ENCODE measurements around the gene CCT4.
"Not testable (repeated sequence)": the region's sequence is repeated elsewhere in the genome, so short reads cannot be mapped to it uniquely, and the experiment has no call there.

Gene CCT4

DNA sequence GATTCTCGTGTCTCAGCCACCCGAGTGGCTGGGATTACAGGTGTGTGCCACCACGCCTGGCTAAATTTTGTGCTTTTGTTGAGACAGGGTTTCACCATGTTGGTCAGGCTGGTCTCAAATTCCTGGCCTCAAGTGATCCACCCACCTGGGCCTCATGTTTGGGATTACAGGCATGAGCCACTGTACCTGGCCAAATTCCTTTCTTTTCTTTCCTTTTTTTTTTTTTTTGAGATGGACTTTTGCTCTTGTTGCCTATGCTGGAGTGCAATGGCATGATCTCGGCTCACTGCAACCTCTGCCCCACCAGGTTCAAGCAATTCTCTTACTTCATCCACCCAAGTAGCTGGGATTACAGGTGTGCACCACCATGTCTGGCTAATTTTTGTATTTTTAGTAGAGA is 26.3 kb upstream of the CCT4 start:
- H3K27ac ChIP-seq (ENCODE audit: low read length, poor library complexity, severe bottlenecking); H4K91ac ChIP-seq (ENCODE audit: low read length); H2BK15ac ChIP-seq (ENCODE audit: low read depth, poor library complexity, severe bottlenecking); H2BK120ac ChIP-seq (ENCODE audit: low read depth, low read length); H3K9me3 ChIP-seq (ENCODE audit: control insufficient read depth, low read length); H2BK12ac ChIP-seq (ENCODE audit: low read length in 2 of 2); H4K8ac ChIP-seq (ENCODE audit: low read length); H3K18ac ChIP-seq (ENCODE audit: low read depth in 1 of 2, low read length in 2 of 2); H3K23ac ChIP-seq (ENCODE audit: low read length in 2 of 2); DNase-seq; H3K4me3 ChIP-seq (ENCODE audit: insufficient read depth in 1 of 2, low read depth in 1 of 2, low read length in 2 of 2); H3K36me3 ChIP-seq (ENCODE audit: control insufficient read depth in 1 of 2, insufficient read depth in 2 of 2, low read depth in 1 of 2, low read length in 2 of 2); H2AK5ac ChIP-seq (ENCODE audit: low read length, severe bottlenecking); H3K27me3 ChIP-seq (ENCODE audit: control insufficient read depth in 1 of 2, insufficient read depth in 1 of 2, low read length in 2 of 2); H3K4ac ChIP-seq (ENCODE audit: low read depth in 1 of 2, low read length in 2 of 2); H2AFZ ChIP-seq (ENCODE audit: low read depth, low read length); H3K4me1 ChIP-seq (ENCODE audit: control insufficient read depth, insufficient read depth, low read depth, low read length); H3K14ac ChIP-seq (ENCODE audit: low read length in 2 of 2); H3K4me2 ChIP-seq (ENCODE audit: low read length, poor library complexity, severe bottlenecking); H3K9ac ChIP-seq (ENCODE audit: low read length); H2BK5ac ChIP-seq (ENCODE audit: low read depth, low read length, poor library complexity, severe bottlenecking): not testable (repeated sequence)
- H3K79me1 ChIP-seq (replicated peaks; ENCODE audit: low read length, poor library complexity, severe bottlenecking), result peaks cover 20% of the 10 kb centered on the region
- WGBS, result 98% methylated on average over 3 of the region's 4 CpGs

DNA sequence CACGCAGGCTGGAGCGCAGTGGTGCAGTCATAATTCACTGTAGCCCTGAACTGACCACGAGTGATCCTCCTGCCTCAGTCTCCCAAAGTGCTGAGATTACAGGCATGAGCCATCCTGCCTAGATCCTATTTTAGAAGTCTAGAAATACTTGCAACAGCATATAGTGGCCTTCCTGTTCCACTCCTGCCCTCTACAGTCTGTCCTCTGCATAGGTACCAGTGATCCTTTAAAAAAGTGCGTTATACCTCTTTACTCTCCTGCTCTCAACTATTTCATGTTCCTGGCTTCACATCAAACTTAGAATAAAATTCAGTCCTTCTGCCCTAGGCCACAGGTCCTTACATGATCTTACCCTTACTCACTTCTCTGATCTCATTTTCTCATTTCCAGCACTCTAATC is 23.1 kb upstream of the CCT4 start:
- no peak overlapping the region for H3K23ac ChIP-seq (ENCODE audit: low read length in 2 of 2)
- H3K4me3 ChIP-seq (ENCODE audit: insufficient read depth in 1 of 2, low read depth in 1 of 2, low read length in 2 of 2), result no peak overlapping the region
- H4K91ac ChIP-seq (ENCODE audit: low read length), result no peak overlapping the region
- no peak overlapping the region for H2BK120ac ChIP-seq (ENCODE audit: low read depth, low read length)
- no peaks in the 10 kb centered on the region for H3K27me3 ChIP-seq (ENCODE audit: control insufficient read depth in 1 of 2, insufficient read depth in 1 of 2, low read length in 2 of 2)
- H2AFZ ChIP-seq (ENCODE audit: low read depth, low read length), result no peak overlapping the region
- H3K36me3 ChIP-seq (ENCODE audit: control insufficient read depth in 1 of 2, insufficient read depth in 2 of 2, low read depth in 1 of 2, low read length in 2 of 2), result peaks cover 0 to 5% of the 10 kb centered on the region in 2 experiments
- H3K79me1 ChIP-seq (replicated peaks; ENCODE audit: low read length, poor library complexity, severe bottlenecking), result peaks cover 22% of the 10 kb centered on the region
- no peaks in the 10 kb centered on the region for H3K4me1 ChIP-seq (ENCODE audit: control insufficient read depth, insufficient read depth, low read depth, low read length)
- H3K4ac ChIP-seq (ENCODE audit: low read depth in 1 of 2, low read length in 2 of 2), result no peak overlapping the region
- DNase-seq, result no peak
- no peak overlapping the region for H4K8ac ChIP-seq (ENCODE audit: low read length)
- H3K9me3 ChIP-seq (ENCODE audit: control insufficient read depth, low read length), result no peaks in the 10 kb centered on the region
- no peak overlapping the region for H3K18ac ChIP-seq (ENCODE audit: low read depth in 1 of 2, low read length in 2 of 2)
- H3K27ac ChIP-seq (ENCODE audit: low read length, poor library complexity, severe bottlenecking), result no peak overlapping the region
- no peak overlapping the region for H2BK12ac ChIP-seq (ENCODE audit: low read length in 2 of 2)
- WGBS, result 93% methylated on average over 4 of the region's 4 CpGs
- H3K9ac ChIP-seq (ENCODE audit: low read length), result no peak overlapping the region
- no peak overlapping the region for H3K4me2 ChIP-seq (ENCODE audit: low read length, poor library complexity, severe bottlenecking)
- no peak overlapping the region for H2AK5ac ChIP-seq (ENCODE audit: low read length, severe bottlenecking)
- no peak overlapping the region for H2BK15ac ChIP-seq (ENCODE audit: low read depth, poor library complexity, severe bottlenecking)
- H3K14ac ChIP-seq (ENCODE audit: low read length in 2 of 2), result no peak overlapping the region
- H2BK5ac ChIP-seq (ENCODE audit: low read depth, low read length, poor library complexity, severe bottlenecking), result no peak overlapping the region

GRCh38 chr2:61910603-61911002 is 22.1 kb upstream of the CCT4 start:
- no peaks in the 10 kb centered on the region for H3K4me1 ChIP-seq (ENCODE audit: control insufficient read depth, insufficient read depth, low read depth, low read length)
- H3K9ac ChIP-seq (ENCODE audit: low read length), result no peak overlapping the region
- no peak overlapping the region for H3K18ac ChIP-seq (ENCODE audit: low read depth in 1 of 2, low read length in 2 of 2)
- H2BK5ac ChIP-seq (ENCODE audit: low read depth, low read length, poor library complexity, severe bottlenecking), result no peak overlapping the region
- no peak overlapping the region for H3K4ac ChIP-seq (ENCODE audit: low read depth in 1 of 2, low read length in 2 of 2)
- no peak overlapping the region for H4K8ac ChIP-seq (ENCODE audit: low read length)
- H2AFZ ChIP-seq (ENCODE audit: low read depth, low read length), result no peak overlapping the region
- peaks cover 20% of the 10 kb centered on the region for H3K79me1 ChIP-seq (replicated peaks; ENCODE audit: low read length, poor library complexity, severe bottlenecking)
- H3K27ac ChIP-seq (ENCODE audit: low read length, poor library complexity, severe bottlenecking), result no peak overlapping the region
- H2BK12ac ChIP-seq (ENCODE audit: low read length in 2 of 2), result no peak overlapping the region
- H3K4me3 ChIP-seq (ENCODE audit: insufficient read depth in 1 of 2, low read depth in 1 of 2, low read length in 2 of 2), result no peak overlapping the region
- H3K9me3 ChIP-seq (ENCODE audit: control insufficient read depth, low read length), result no peaks in the 10 kb centered on the region
- H2AK5ac ChIP-seq (ENCODE audit: low read length, severe bottlenecking), result no peak overlapping the region
- no peak overlapping the region for H3K23ac ChIP-seq (ENCODE audit: low read length in 2 of 2)
- no peaks in the 10 kb centered on the region for H3K27me3 ChIP-seq (ENCODE audit: control insufficient read depth in 1 of 2, insufficient read depth in 1 of 2, low read length in 2 of 2)
- H4K91ac ChIP-seq (ENCODE audit: low read length), result no peak overlapping the region
- H3K36me3 ChIP-seq (ENCODE audit: control insufficient read depth in 1 of 2, insufficient read depth in 2 of 2, low read depth in 1 of 2, low read length in 2 of 2), result peaks cover 0 to 5% of the 10 kb centered on the region in 2 experiments
- DNase-seq, result no peak
- 92% methylated on average over 8 of the region's 9 CpGs for WGBS
- no peak overlapping the region for H3K14ac ChIP-seq (ENCODE audit: low read length in 2 of 2)
- no peak overlapping the region for H2BK120ac ChIP-seq (ENCODE audit: low read depth, low read length)
- no peak overlapping the region for H2BK15ac ChIP-seq (ENCODE audit: low read depth, poor library complexity, severe bottlenecking)
- no peak overlapping the region for H3K4me2 ChIP-seq (ENCODE audit: low read length, poor library complexity, severe bottlenecking)

GRCh38 chr2:61909116-61909515 is 20.7 kb upstream of the CCT4 start:
- 99% methylated on average over 8 of the region's 8 CpGs for WGBS
- H3K14ac ChIP-seq (ENCODE audit: low read length in 2 of 2), result no peak overlapping the region

More at GRCh38 chr2:61909116-61909515, 20.7 kb upstream of the CCT4 start:
- H2BK15ac ChIP-seq (ENCODE audit: low read depth, poor library complexity, severe bottlenecking), result no peak overlapping the region
- H2BK12ac ChIP-seq (ENCODE audit: low read length in 2 of 2), result no peak overlapping the region
- H2AFZ ChIP-seq (ENCODE audit: low read depth, low read length), result no peak overlapping the region
- H3K18ac ChIP-seq (ENCODE audit: low read depth in 1 of 2, low read length in 2 of 2), result no peak overlapping the region
- H3K4me2 ChIP-seq (ENCODE audit: low read length, poor library complexity, severe bottlenecking), result no peak overlapping the region
- no peak overlapping the region for H3K23ac ChIP-seq (ENCODE audit: low read length in 2 of 2)
- no peaks in the 10 kb centered on the region for H3K9me3 ChIP-seq (ENCODE audit: control insufficient read depth, low read length)
- no peak overlapping the region for H3K27ac ChIP-seq (ENCODE audit: low read length, poor library complexity, severe bottlenecking)
- H3K4me3 ChIP-seq (ENCODE audit: insufficient read depth in 1 of 2, low read depth in 1 of 2, low read length in 2 of 2), result no peak overlapping the region
- H4K8ac ChIP-seq (ENCODE audit: low read length), result no peak overlapping the region
- H3K4me1 ChIP-seq (ENCODE audit: control insufficient read depth, insufficient read depth, low read depth, low read length), result no peaks in the 10 kb centered on the region
- H4K91ac ChIP-seq (ENCODE audit: low read length), result no peak overlapping the region
- peaks cover 0 to 5% of the 10 kb centered on the region in 2 experiments for H3K36me3 ChIP-seq (ENCODE audit: control insufficient read depth in 1 of 2, insufficient read depth in 2 of 2, low read depth in 1 of 2, low read length in 2 of 2)
- no peak overlapping the region for H3K9ac ChIP-seq (ENCODE audit: low read length)
- H2BK5ac ChIP-seq (ENCODE audit: low read depth, low read length, poor library complexity, severe bottlenecking), result no peak overlapping the region
- H2AK5ac ChIP-seq (ENCODE audit: low read length, severe bottlenecking), result no peak overlapping the region
- H3K79me1 ChIP-seq (replicated peaks; ENCODE audit: low read length, poor library complexity, severe bottlenecking), result peaks cover 20% of the 10 kb centered on the region
- H3K27me3 ChIP-seq (ENCODE audit: control insufficient read depth in 1 of 2, insufficient read depth in 1 of 2, low read length in 2 of 2), result no peaks in the 10 kb centered on the region
- DNase-seq, result no peak
- no peak overlapping the region for H3K4ac ChIP-seq (ENCODE audit: low read depth in 1 of 2, low read length in 2 of 2)
- H2BK120ac ChIP-seq (ENCODE audit: low read depth, low read length), result no peak overlapping the region

Measured in mesenchymal stem cell (in vitro differentiated cells and primary cell).